Stimulated activated CD4-positive, alpha-beta T cell treated with anti-CD3 and anti-CD28 coated beads, TNF-alpha, amount 100 ng/mL, for 48 hours (primary cell): ENCODE data around the gene TXNRD1.
"Not testable (repeated sequence)": the region's sequence is repeated elsewhere in the genome, so short reads cannot be mapped to it uniquely, and the experiment has no call there.

Experiments used
- DNase-seq, 3 donors: peaks; one replicate each; pipeline ENCODE4 v3.0.0-alpha.2; 2020; ENCODE audit warnings: low read depth in 3 of 3

The TXNRD1 gene

DNA sequence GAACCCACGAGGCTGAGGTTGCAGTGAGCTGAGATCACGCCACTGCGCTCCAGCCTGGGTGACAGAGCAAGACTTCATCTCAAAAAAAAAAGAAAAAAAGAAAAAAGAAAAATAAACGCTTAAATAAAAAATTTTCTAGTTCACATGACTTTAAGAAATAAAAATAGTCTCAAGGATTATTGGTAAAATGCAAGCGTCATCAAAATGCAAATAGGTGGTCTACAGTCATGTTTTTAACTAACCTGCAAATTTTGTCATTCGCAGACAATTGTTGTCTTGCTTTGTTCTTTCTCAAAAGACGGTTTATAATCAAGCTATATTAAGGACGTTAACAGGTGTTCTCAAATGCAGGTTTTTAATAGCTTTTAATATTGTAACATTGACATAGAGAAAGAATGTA is 22.4 kb downstream of the TXNRD1 start:
- DNase-seq = no peak

DNA sequence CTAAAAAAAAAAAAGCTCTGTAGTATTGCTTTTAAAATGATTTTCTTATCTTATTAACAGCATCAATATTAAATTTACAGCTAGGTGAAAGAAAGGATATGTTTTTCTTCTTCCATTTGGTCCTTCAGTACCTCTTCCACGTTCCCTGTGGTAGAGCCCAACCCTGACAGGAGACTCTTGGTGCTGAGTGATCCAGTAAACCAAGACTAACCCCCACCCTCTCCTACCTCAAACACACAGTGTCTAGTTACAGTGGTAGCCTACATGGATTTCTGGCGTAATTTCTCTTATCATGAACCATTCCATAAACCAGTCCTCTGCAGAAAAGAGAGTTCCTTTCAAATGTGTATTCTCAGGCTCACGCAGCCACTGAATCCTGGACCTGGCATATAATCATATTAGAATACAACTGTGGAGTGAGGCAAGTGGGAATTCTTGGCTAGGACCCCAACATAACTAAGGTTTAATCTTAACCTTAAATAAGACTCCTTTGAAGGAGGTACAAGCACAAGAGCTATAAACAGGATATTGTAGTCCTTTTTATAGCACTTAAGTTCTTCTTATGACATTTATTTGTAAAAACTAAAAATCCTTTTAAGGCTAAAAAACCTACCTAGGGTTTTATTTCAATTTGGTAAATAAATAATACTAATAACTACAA is 27.1 kb downstream of the TXNRD1 start:
- no peak for DNase-seq

- DNase-seq = no peak
Measured at GRCh38 chr12:104243551-104243950, 28.0 kb downstream of the TXNRD1 start.

- no peak for DNase-seq
Measured at GRCh38 chr12:104243971-104244370, 28.4 kb downstream of the TXNRD1 start.

DNA sequence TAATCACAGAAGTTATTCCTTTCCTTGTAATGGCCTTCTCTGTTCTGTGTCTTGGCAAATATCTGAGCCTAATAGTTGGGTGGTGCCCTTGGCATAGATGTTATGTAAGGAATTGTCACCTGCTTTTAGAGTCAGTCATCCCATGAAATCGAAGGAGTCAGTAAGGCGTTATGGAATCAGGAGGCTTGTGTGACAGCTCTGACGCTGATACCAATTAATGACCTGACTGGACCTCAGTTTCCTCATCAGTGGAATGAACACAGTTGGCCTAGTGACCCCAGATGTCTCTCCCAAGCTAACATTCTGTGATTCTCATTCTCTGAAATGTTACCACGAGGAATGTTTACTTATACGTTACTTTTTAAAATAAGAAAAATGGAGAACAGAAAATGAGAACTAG is 32.1 kb downstream of the TXNRD1 start:
- no peak for DNase-seq

DNA sequence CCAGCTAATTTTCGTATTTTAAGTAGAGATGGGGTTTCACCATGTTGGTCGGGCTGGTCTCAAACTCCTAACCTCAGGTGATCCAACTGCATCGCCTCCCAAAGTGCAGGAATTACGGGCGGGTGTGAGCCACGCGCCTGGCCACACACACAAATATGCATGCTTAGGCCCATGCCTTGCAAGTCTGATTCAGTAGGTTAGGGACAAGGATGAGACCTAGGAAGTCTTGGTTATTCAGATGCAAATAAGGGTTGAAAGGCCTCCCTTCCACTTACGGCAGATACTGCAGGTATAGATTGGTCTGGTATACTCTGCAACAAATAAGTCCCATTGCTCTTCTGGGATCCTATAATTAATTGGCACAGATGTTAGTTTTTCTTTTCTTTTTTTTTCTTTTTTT is 32.9 kb downstream of the TXNRD1 start:
- DNase-seq = no peak

- no peak for DNase-seq
Measured at GRCh38 chr12:104249017-104249416, 33.4 kb downstream of the TXNRD1 start.

DNA sequence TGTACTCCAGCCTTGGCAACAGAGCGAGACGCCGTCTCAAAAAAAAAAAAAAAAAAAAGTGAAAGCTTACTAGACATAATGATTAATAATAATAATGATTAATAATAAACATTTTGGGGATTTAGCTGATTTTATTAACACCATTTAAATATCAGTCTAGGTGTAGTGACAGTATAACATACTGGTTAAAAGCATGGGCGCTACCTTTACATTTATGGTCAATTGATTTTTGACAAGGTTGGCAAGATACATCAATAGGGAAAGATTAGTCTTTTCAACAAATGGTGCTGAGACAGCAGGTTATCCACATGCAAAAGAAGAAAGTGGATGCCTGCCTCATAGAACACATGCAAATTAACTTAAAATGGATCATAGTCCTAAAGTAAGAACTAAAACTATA is 34.3 kb downstream of the TXNRD1 start:
- no peak for DNase-seq

- no peak for DNase-seq
Measured at GRCh38 chr12:104250366-104251125, 35.0 kb downstream of the TXNRD1 start.

DNA sequence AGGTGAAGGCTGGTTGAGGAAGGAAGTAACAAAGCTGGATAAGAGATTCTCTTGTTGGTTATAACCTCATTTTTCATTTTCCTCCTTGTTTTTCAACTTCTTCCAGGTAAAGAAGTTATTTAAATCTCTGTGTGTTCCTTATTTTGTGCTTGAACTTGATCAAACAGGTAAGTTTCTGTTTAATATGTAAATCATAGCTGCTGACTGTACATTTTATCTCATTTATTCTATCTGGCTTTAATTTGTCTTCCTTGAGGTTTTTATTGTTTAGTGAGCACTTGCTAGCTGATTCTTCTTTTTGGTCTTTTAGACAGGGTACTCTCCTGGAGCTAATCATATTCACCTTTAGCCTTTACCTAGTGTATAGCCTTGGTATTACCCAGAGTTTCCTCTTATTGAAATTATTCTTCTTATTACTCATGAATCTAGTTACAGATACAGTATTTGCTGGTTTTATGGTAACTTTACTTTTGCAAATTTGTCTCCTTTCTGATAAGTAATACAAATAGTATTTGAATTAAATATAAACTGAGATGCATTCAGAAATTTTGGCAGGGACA is 42.4 kb downstream of the TXNRD1 start:
- DNase-seq = no peak

- no peak for DNase-seq
Measured at GRCh38 chr12:104258476-104259067, 43.0 kb downstream of the TXNRD1 start.

DNA sequence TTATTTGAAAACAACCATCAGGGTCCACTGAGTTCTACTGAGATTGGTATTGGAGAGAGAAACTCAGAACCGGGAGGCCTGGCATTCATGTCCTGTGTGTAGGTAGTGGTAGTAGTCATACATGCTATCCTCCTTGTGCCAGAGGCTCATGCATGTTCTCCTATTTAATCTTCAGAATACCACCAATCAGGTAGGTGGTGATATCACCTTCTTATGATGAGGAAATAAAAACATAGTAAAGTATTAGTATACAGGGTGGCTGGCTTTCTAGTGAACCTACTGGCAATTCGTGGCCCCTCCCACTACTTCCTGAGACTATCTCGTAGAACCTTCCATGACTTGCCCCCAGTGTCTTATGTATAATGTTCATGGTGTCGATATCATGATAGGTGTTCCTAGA is 47.4 kb downstream of the TXNRD1 start:
- DNase-seq = no peak

DNA sequence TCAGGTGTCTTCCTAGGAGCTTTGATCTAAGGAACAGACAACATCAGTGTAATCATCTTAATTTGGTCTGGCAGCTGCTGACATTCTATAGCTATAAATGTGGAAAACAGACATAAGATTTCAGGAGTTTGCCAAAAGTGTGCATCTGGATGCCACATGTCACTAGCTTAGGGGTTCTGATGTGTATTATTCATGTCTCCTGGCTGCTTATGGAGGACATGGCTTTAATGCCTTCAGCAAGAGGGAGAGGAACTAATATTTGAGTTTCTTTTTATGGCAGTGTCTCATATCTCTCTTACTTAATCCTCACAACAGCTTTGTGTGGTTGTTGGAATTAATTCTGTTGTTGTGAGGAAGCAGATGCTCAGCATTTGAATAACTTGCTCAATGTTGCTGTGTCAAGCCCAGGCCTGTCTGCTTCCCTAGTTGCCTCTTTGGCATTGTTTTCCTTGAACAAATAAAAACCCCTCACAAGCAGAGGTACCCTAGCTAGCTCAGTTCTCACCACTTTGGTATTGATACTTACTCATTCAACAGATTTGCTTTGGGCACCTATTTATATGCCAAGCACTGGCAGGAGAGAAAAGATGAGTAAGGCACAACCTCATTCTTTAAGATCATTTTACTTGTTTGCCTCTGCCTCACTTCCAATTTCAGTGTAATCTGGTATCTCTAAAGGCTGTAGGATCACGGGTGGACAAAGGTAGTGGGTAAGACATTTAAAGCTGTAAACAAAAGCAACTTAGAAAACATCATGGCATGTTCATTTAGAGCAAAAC is 48.2 kb downstream of the TXNRD1 start:
- no peak for DNase-seq

DNA sequence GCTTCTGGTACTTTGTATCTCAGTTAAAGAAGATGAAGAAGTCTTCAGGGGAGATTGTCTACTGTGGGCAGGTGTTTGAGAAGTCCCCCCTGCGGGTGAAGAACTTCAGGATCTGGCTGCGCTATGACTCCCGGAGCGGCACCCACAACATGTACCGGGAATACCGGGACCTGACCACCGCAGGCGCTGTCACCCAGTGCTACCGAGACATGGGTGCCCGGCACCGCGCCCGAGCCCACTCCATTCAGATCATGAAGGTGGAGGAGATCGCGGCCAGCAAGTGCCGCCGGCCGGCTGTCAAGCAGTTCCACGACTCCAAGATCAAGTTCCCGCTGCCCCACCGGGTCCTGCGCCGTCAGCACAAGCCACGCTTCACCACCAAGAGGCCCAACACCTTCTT is 49.9 kb downstream of the TXNRD1 start:
- not testable (repeated sequence) for DNase-seq

DNA sequence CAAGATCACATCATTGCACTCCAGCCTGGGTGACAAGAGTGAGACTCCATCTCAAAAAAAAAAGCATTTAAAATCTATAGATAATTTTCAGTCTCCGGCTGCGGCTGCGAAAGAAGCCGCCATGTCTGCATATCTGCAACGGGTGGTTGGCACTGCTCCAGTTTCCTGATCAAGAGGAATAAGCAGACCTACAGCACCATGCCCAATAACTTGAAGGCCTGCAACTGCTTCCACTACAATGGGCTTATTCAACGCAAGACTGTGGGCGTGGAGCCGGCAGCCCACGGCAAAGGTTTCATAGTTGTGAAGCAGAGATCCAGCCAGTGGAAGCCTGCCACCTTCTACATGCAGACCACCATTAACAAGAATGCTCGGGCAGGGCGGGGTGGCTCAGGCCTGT is 57.4 kb downstream of the TXNRD1 start:
- DNase-seq = no peak

DNA sequence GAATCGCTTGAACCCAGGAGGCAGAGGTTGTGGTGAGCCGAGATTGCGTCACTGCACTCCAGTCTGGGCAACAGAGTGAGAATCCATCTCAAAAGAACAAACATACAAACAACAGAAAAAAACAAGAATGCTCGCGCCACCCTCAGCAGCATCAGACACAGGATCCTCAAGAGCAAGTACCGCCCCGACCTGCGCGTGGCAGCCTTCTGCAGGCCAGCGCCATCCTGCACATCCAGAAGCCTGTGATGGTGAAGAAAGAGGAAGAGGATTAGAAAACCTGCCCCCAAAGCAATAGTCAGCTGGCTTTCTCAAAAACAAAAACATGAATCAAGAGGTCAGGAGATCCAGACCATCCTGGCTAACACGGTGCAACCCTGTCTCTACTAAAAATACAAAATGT is 57.9 kb downstream of the TXNRD1 start:
- DNase-seq = no peak

DNA sequence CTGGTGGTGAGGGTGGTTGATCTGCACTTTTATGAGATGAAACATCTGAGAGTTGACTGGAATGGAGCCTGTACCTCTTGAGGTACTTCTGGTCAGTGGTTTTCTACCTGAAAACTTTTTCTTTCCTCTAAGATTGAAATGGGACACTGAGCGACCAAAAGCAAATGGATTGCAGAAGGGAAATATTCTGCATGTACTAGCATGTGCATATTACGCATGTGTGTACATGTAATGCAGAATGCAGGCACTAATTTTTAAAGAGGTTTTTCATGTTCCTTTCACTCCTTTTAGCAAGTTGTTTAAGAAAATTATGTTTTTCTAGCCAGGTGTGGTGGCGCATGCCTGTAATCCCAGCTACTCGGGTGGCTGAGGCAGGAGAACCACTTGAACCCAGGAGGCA is 59.2 kb downstream of the TXNRD1 start:
- no peak for DNase-seq

DNA sequence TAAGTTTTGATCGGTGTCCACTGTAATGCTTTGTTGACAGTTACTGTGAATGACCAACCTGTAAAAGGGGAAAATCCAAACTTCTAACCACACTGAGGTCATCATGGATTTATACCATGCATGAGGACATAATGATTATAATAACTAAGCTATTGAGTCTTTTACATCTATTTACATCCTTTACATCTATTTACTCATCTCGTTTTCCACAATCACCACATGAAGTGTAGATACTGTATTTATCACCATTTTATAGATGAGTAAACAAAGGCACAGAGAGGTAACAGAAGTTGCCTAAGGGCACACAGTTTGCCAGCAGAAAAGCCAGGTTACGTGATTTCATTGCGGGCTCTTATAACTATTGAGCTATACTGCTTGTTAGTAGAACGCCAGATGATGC is 60.1 kb downstream of the TXNRD1 start:
- no peak for DNase-seq

DNA sequence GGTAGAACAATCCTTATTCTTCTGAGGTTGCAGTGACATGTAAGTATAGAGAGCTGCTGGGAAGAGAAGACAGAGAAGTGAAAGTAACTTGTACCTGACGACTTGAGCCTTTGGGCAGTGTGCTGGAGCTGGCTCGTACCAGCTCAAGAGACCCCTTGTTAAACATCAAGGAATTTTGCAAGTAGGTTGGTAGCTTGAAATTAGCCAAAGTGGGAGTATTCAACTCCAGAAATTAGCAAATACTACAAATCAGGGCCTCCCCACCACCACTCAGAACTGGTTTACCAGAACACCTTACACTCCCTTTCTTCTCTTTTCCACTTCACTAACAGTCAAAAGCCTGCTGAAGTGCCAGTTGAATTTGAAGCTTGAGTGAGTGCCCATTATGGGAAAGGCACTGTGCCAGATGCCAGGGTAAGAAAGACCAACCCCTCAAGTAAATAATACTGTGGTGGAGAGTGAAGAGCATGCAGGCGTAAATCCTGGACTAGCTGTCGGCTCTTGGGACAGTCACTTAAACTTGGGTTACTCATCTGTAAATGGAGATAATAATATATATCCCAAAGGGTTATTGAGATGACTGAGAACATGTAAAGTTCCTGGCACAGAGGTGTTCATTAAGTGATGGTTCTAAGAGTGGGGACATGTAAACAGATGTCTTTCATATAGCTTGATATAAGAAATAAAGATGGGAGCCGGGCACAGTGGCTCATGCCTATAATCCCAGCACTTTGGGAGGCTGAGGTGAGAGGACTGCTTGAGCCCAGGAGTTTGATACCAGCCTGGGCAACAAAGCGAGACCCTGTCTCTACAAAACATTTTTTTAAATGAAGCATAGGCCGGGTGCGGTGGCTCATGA is 60.9 kb downstream of the TXNRD1 start:
- DNase-seq = no peak

- no peak for DNase-seq
Measured at GRCh38 chr12:104279164-104279563, 63.6 kb downstream of the TXNRD1 start.

GRCh38 chr12:104280111-104280510 is 64.5 kb downstream of the TXNRD1 start:
- no peak for DNase-seq
